ENCODE measurements around the gene RUBCNL. TPM values are rescaled to one million over a fixed set of nuclear protein-coding genes. Genes with fewer than 3 reads are reported as not detected.

Gene RUBCNL
- total and polyA plus RNA-seq, 2 of the 8 experiments (the other 6 are each of a cell fraction or from before 2014, with no cell fraction given) = 2.6 to 4.9 TPM

DNA sequence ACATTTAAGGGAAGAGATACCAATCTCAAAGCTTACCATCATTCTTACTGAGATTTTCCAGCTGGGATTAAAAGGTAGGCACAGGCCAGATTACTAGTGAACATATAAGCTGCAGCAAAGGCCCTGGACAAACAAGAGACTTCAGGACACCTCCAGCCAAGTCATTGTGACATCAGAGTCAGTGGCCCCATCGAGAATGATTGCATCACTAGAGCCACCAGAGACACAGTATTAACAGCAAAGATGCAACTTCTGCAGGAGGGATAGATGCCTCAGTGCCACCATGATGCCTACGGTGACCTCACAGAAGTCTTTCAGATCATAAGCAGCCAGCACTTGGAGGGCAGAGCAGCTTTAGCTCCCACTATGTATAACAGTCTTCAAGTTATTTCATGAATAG is 8.6 kb downstream of the RUBCNL start (continued):
- TF ChIP-seq SP4 (IDR thresholded peaks at IDR 0.05; ENCODE audit: low read length) (no peak), MAFK (IDR thresholded peaks at IDR 0.05; ENCODE audit: low read depth, low read length) (no peak), SUZ12 (IDR thresholded peaks at IDR 0.05; ENCODE audit: low read length) (no peak), RAD21 (IDR thresholded peaks at IDR 0.05 in 1 of 2, conservative IDR thresholded peaks at IDR 0.05 in 1 of 2; ENCODE audit: low read depth in 2 of 2, low read length in 2 of 2) (no peak), EZH2 (IDR thresholded peaks at IDR 0.05; ENCODE audit: low read depth, low read length, severe bottlenecking) (no peak), POLR2A (IDR thresholded peaks at IDR 0.05; ENCODE audit: control extremely low read depth in 1 of 2, low read depth in 2 of 2, low read length in 2 of 2) (no peak), CTBP2 (IDR thresholded peaks at IDR 0.05; ENCODE audit: borderline replicate concordance, insufficient read depth, insufficient read length, low read length) (no peak)

Measured in H1 (cell line).